Measurements from ENCODE around the gene TMEM255B. TPM values are rescaled to one million over a fixed set of nuclear protein-coding genes. Genes with fewer than 3 reads are reported as not detected.
A peak's percentile ranks its signal among the peaks of the same experiment; 100 is the strongest.

TMEM255B gene
- total RNA-seq, 1 donor from 2014 or later, result 8.4 TPM

GRCh38 chr13:113862931-113863523, 104.0 kb downstream of the TMEM255B start:
- Histone ChIP-seq H3K79me2 (ENCODE audit: insufficient read depth, low read length) (peaks cover 62% of the 10 kb centered on the region), H3K27ac (ENCODE audit: low read depth, low read length) (peak overlapping the region; percentile 57), H4K20me1 (ENCODE audit: insufficient read depth, low read length) (peaks cover 47% of the 10 kb centered on the region), H3K36me3 (ENCODE audit: insufficient read depth, low read length) (peaks cover 17% of the 10 kb centered on the region), H3K4me2 (ENCODE audit: low read length) (peak overlapping the region; percentile 90), H3K9me3 (ENCODE audit: insufficient read depth, low read depth, low read length) (no peaks in the 10 kb centered on the region), H3K27me3 (ENCODE audit: insufficient read depth, low read length) (no peaks in the 10 kb centered on the region), H3K4me1 (ENCODE audit: insufficient read depth, low read length) (peaks cover 32% of the 10 kb centered on the region), H3K4me3 (ENCODE audit: insufficient read depth, low read depth, low read length) (peak overlapping the region; percentile 85), H3K9ac (ENCODE audit: low read length) (peak overlapping the region; percentile 78), H2AFZ (ENCODE audit: low read depth, low read length) (peak overlapping the region; percentile 55)
- FAIRE-seq, result no peak
- Mint-ChIP-seq H3K4me3 (ENCODE audit: unreplicated experiment) (peak overlapping the region; percentile 96), H3K9me3 (ENCODE audit: unreplicated experiment) (no peaks in the 10 kb centered on the region), H3K27me3 (ENCODE audit: low read depth, unreplicated experiment) (no peaks in the 10 kb centered on the region), H3K36me3 (ENCODE audit: low read depth, unreplicated experiment) (peaks cover 12% of the 10 kb centered on the region), H3K27ac (ENCODE audit: unreplicated experiment) (peak overlapping the region; percentile 53), H3K4me1 (ENCODE audit: low read depth, unreplicated experiment) (peaks cover 37% of the 10 kb centered on the region)
- no peak for TF ChIP-seq CTCF (IDR thresholded peaks at IDR 0.05; ENCODE audit: insufficient read depth, low read depth, low read length)
- no peak for TF ChIP-seq EZH2 (IDR thresholded peaks at IDR 0.05; ENCODE audit: insufficient read depth, low read length)
- DNase-seq (ENCODE audit: low read depth), result no peak

GRCh38 chr13:113863524-113864272, 104.7 kb downstream of the TMEM255B start, which contains the start of gene GAS6:
Gene GAS6 (minus strand): TSS chr13:113864076. CDS start chr13:113863920, 156 bp downstream.
- H3K27ac Mint-ChIP-seq (ENCODE audit: unreplicated experiment), result peak within 1 kb of the TSS; percentile 80
- no peaks in the 10 kb centered on the region for H3K9me3 Mint-ChIP-seq (ENCODE audit: unreplicated experiment)
- Histone ChIP-seq H3K36me3 (ENCODE audit: insufficient read depth, low read length) (peaks cover 11% of the 10 kb centered on the region), H2AFZ (ENCODE audit: low read depth, low read length) (peak within 1 kb of the TSS; percentile 87), H3K4me1 (ENCODE audit: insufficient read depth, low read length) (peaks cover 32% of the 10 kb centered on the region), H3K79me2 (ENCODE audit: insufficient read depth, low read length) (peaks cover 56% of the 10 kb centered on the region), H3K27me3 (ENCODE audit: insufficient read depth, low read length) (no peaks in the 10 kb centered on the region), H3K27ac (ENCODE audit: low read depth, low read length) (peak within 1 kb of the TSS; percentile 57), H3K9ac (ENCODE audit: low read length) (peak within 1 kb of the TSS; percentile 78), H3K4me2 (ENCODE audit: low read length) (peak within 1 kb of the TSS; percentile 90), H3K4me3 (ENCODE audit: insufficient read depth, low read depth, low read length) (peak within 1 kb of the TSS; percentile 85), H3K9me3 (ENCODE audit: insufficient read depth, low read depth, low read length) (no peaks in the 10 kb centered on the region), H4K20me1 (ENCODE audit: insufficient read depth, low read length) (peaks cover 40% of the 10 kb centered on the region)
- peak within 1 kb of the TSS; percentile 96 for H3K4me3 Mint-ChIP-seq (ENCODE audit: unreplicated experiment)
- peaks cover 38% of the 10 kb centered on the region for H3K4me1 Mint-ChIP-seq (ENCODE audit: low read depth, unreplicated experiment)
- H3K36me3 Mint-ChIP-seq (ENCODE audit: low read depth, unreplicated experiment), result peaks cover 11% of the 10 kb centered on the region
- DNase-seq (ENCODE audit: low read depth) (no peak), FAIRE-seq (no peak)
- TF ChIP-seq CTCF (IDR thresholded peaks at IDR 0.05; ENCODE audit: insufficient read depth, low read depth, low read length), result no peak
- no peaks in the 10 kb centered on the region for H3K27me3 Mint-ChIP-seq (ENCODE audit: low read depth, unreplicated experiment)
